H1 (cell line): ENCODE data around the gene TRIM14.

ENCODE experiments used
- CEBPB ChIP-seq: IDR thresholded peaks from 2 replicates; pipeline ENCODE4 v1.6.1; 2012; ENCODE audit warnings: low read depth, low read length
- EZH2 ChIP-seq: fragments of 200-600 bp; sonication (generic); IDR thresholded peaks from 2 replicates; pipeline ENCODE4 v1.7.1; 2012; ENCODE audit warnings: low read depth, mild to moderate bottlenecking, moderate library complexity, low read length, inconsistent platforms; ENCODE audit not compliant: severe bottlenecking
- JUN ChIP-seq: IDR thresholded peaks from 2 replicates; pipeline ENCODE4 v1.6.1; 2011; ENCODE audit warnings: low read depth, mild to moderate bottlenecking, improper control_type of control experiment, low read length
- PHF8 ChIP-seq: fragments of 200-600 bp; sonication (generic); conservative IDR thresholded peaks from 2 replicates; pipeline ENCODE4 v1.7.1; 2012; ENCODE audit warnings: low read depth, mild to moderate bottlenecking, inconsistent platforms, low read length, moderate library complexity
- POLR2AphosphoS5 ChIP-seq: IDR thresholded peaks from 2 replicates; pipeline ENCODE4 v1.6.1; 2011; ENCODE audit warnings: low read depth, low read length
- RFX5 ChIP-seq: IDR thresholded peaks from 2 replicates; pipeline ENCODE4 v1.6.1; 2011; ENCODE audit warnings: low read depth, low read length, improper control_type of control experiment, borderline replicate concordance
- TAF1 ChIP-seq: IDR thresholded peaks from 2 replicates; pipeline ENCODE4 v1.6.1; 2011; ENCODE audit warnings: mild to moderate bottlenecking, low read depth, low read length
- TCF12 ChIP-seq: IDR thresholded peaks from 2 replicates; pipeline ENCODE4 v1.6.1; 2011; ENCODE audit warnings: low read depth, mild to moderate bottlenecking, low read length
- TEAD4 ChIP-seq: IDR thresholded peaks from 2 replicates; pipeline ENCODE4 v1.6.1; 2012; ENCODE audit warnings: low read depth, low read length, inconsistent platforms, mixed read lengths
- TF ChIP-seq, protein P1 (sequence below), 3 experiments: IDR thresholded peaks; 1 replicate in 2 of 3; 2 replicates in 1 of 3; pipeline versions ENCODE4 v1.5.1 to v1.6.1; 2011; ENCODE audit warnings: low read length in 3 of 3, mild to moderate bottlenecking in 3 of 3, inconsistent platforms in 2 of 3, low read depth in 1 of 3, moderate library complexity in 1 of 3; ENCODE audit not compliant: insufficient read depth in 1 of 3; ENCODE audit errors: control extremely low read depth in 1 of 3

DNA sequence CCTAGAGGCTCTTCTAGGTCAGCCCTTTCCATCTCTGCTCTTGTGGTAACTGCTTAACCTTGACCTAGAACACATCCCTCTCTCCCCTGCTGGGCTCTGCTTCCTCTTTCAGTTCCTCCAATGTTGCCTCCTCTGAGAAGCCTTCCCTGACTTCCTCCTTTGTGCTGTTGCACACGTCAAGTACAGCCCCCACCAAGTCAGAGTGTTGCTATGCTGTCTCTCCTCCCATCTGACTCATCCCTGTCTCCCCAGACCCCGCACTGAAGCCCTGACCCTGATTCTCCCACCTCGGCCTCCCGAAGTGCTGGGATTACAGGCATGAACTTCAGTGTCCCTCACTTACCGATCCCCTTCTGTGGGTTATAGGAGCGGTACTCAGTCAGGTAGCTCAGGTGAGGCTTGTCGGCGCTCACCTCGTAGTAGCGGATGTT, 10.4 kb upstream of the TRIM14 start:
- TF ChIP-seq TEAD4 (no peak), JUN (no peak), POLR2AphosphoS5 (no peak), CEBPB (no peak), EZH2 (no peak), PHF8 (no peak), TCF12 (no peak), RFX5 (no peak), TAF1 (no peak)
- TF ChIP-seq, protein P1, sequence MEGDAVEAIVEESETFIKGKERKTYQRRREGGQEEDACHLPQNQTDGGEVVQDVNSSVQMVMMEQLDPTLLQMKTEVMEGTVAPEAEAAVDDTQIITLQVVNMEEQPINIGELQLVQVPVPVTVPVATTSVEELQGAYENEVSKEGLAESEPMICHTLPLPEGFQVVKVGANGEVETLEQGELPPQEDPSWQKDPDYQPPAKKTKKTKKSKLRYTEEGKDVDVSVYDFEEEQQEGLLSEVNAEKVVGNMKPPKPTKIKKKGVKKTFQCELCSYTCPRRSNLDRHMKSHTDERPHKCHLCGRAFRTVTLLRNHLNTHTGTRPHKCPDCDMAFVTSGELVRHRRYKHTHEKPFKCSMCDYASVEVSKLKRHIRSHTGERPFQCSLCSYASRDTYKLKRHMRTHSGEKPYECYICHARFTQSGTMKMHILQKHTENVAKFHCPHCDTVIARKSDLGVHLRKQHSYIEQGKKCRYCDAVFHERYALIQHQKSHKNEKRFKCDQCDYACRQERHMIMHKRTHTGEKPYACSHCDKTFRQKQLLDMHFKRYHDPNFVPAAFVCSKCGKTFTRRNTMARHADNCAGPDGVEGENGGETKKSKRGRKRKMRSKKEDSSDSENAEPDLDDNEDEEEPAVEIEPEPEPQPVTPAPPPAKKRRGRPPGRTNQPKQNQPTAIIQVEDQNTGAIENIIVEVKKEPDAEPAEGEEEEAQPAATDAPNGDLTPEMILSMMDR (IDR thresholded peaks at IDR 0.05; ENCODE audit: control extremely low read depth in 1 of 3, insufficient read depth in 1 of 3, low read depth in 1 of 3, low read length in 3 of 3): no peak
